ENCODE data around the gene SFXN3.

DNA sequence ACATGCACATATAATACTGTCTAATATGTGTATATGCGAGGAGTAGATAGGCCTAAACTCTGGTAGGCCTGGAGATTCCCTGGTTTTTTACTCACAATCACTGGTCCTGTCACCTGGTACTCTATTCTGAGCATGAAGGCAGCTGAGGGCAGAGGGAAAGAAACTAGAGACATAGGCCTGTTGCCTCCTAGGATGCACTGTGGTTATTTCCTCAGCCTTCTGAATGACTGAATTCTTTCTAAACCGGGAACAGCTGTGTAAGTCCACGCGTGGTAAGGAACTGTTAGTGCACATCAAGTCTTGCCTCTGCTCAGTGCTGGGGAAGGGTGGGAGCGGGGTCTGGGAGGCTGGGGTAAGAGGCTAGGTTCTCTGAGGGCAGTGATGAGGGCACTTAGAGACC, 38.4 kb downstream of the SFXN3 start:
- TF ChIP-seq, protein P1, sequence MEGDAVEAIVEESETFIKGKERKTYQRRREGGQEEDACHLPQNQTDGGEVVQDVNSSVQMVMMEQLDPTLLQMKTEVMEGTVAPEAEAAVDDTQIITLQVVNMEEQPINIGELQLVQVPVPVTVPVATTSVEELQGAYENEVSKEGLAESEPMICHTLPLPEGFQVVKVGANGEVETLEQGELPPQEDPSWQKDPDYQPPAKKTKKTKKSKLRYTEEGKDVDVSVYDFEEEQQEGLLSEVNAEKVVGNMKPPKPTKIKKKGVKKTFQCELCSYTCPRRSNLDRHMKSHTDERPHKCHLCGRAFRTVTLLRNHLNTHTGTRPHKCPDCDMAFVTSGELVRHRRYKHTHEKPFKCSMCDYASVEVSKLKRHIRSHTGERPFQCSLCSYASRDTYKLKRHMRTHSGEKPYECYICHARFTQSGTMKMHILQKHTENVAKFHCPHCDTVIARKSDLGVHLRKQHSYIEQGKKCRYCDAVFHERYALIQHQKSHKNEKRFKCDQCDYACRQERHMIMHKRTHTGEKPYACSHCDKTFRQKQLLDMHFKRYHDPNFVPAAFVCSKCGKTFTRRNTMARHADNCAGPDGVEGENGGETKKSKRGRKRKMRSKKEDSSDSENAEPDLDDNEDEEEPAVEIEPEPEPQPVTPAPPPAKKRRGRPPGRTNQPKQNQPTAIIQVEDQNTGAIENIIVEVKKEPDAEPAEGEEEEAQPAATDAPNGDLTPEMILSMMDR (IDR thresholded peaks at IDR 0.05 in 2 of 3, conservative IDR thresholded peaks at IDR 0.05 in 1 of 3; ENCODE audit: control insufficient read depth in 2 of 3, extremely low read depth in 1 of 3, insufficient read depth in 1 of 3, low read depth in 3 of 3, low read length in 3 of 3), result no peak
- TF ChIP-seq POLR2AphosphoS5 (IDR thresholded peaks at IDR 0.05; ENCODE audit: low read length) (no peak), CREB1 (IDR thresholded peaks at IDR 0.05; ENCODE audit: low read depth) (no peak), POLR2A (IDR thresholded peaks at IDR 0.05; ENCODE audit: low read depth, low read length) (no peak), JUNB (IDR thresholded peaks at IDR 0.05) (no peak), ZBED1 (IDR thresholded peaks at IDR 0.05; ENCODE audit: borderline replicate concordance) (no peak), ATF7 (IDR thresholded peaks at IDR 0.05; ENCODE audit: low read depth) (no peak), HDGF (IDR thresholded peaks at IDR 0.05) (no peak), RCOR1 (conservative IDR thresholded peaks at IDR 0.05; ENCODE audit: low read depth, low read length) (no peak)
- TF ChIP-seq, protein P2, sequence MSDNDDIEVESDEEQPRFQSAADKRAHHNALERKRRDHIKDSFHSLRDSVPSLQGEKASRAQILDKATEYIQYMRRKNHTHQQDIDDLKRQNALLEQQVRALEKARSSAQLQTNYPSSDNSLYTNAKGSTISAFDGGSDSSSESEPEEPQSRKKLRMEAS (IDR thresholded peaks at IDR 0.05; ENCODE audit: low read depth, low read length), result no peak
